Measurements from ENCODE around the gene DCDC2.
"Not testable (repeated sequence)": the region's sequence is repeated elsewhere in the genome, so short reads cannot be mapped to it uniquely, and the experiment has no call there.

DNA sequence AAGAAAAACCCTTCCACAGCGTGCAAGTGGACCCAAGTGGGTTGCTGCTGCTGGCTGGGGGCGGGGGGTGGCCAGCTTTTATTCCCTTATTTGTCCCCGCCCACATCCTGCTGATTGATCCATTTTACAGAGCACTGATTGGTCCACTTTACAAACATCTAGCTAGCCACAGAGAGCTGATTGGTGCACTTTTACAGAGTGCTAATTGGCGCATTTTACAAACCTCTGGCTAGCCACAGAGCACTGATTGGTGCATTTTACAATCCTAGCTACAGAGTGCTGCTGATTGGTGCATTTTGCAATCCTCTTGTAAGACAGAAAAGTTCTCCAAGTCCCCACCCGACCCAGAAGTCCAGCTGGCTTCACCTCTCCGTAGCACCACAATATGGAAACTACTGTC lies 99.6 kb downstream of the DCDC2 start:
- TF ChIP-seq, protein P1, sequence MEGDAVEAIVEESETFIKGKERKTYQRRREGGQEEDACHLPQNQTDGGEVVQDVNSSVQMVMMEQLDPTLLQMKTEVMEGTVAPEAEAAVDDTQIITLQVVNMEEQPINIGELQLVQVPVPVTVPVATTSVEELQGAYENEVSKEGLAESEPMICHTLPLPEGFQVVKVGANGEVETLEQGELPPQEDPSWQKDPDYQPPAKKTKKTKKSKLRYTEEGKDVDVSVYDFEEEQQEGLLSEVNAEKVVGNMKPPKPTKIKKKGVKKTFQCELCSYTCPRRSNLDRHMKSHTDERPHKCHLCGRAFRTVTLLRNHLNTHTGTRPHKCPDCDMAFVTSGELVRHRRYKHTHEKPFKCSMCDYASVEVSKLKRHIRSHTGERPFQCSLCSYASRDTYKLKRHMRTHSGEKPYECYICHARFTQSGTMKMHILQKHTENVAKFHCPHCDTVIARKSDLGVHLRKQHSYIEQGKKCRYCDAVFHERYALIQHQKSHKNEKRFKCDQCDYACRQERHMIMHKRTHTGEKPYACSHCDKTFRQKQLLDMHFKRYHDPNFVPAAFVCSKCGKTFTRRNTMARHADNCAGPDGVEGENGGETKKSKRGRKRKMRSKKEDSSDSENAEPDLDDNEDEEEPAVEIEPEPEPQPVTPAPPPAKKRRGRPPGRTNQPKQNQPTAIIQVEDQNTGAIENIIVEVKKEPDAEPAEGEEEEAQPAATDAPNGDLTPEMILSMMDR (conservative IDR thresholded peaks at IDR 0.05; ENCODE audit: low read length): not testable (repeated sequence)
- TF ChIP-seq EZH2phosphoT487 (IDR thresholded peaks at IDR 0.05; ENCODE audit: borderline replicate concordance, low read depth, low read length): not testable (repeated sequence)
